BJ (cell line): ENCODE measurements around the gene TNFRSF6B. TPM values are rescaled to one million over a fixed set of nuclear protein-coding genes. Genes with fewer than 3 reads are reported as not detected.

Source experiments
- CTCF ChIA-PET: fragments of 350-600 bp; formaldehyde crosslinking; extraction: SDS; loops from one replicate; lab custom pipeline; 2021; ENCODE audit warnings: antibody characterized with exemption, inconsistent platforms; lab: Yijun Ruan, JAX
- POLR2A ChIA-PET: fragments of 300-600 bp; sonication (Branson Sonifier 250); formaldehyde crosslinking; extraction: SDS; loops from one replicate; lab custom pipeline; 2021; ENCODE audit warnings: antibody characterized with exemption; lab: Charles Lee
- DNase-seq: peaks from one replicate; pipeline ENCODE4 v3.0.0-alpha.2; 2011; ENCODE audit warnings: low read depth
- H3K27me3 ChIP-seq: 2 replicates; pipeline ENCODE4 v1.6.0; 2011; ENCODE audit warnings: low read length; ENCODE audit not compliant: control insufficient read depth, insufficient read depth
- H3K36me3 ChIP-seq: 2 replicates; pipeline ENCODE4 v1.5.1; 2011; ENCODE audit warnings: low read length; ENCODE audit not compliant: control insufficient read depth, insufficient read depth
- H3K4me3 ChIP-seq: 2 replicates; pipeline ENCODE4 v1.5.1; 2011; ENCODE audit warnings: low read depth, mild to moderate bottlenecking, control low read depth, low read length
- polyA plus RNA-seq: library from polyadenylated mRNA; depleted of rRNA; stranded (reverse); fragments of >200 nt; gene quantifications from 2 replicates; pipeline ENCODE4 v1.2.3, GENCODE V29; 2011
- TF ChIP-seq, protein P1 (sequence below): IDR thresholded peaks from 2 replicates; pipeline ENCODE4 v1.5.1; 2011; ENCODE audit warnings: low read depth, mild to moderate bottlenecking, control low read depth, inconsistent platforms, low read length, moderate library complexity; ENCODE audit not compliant: insufficient read depth

Gene TNFRSF6B
- polyA plus RNA-seq, 1 experiment: 3.2 TPM

DNA sequence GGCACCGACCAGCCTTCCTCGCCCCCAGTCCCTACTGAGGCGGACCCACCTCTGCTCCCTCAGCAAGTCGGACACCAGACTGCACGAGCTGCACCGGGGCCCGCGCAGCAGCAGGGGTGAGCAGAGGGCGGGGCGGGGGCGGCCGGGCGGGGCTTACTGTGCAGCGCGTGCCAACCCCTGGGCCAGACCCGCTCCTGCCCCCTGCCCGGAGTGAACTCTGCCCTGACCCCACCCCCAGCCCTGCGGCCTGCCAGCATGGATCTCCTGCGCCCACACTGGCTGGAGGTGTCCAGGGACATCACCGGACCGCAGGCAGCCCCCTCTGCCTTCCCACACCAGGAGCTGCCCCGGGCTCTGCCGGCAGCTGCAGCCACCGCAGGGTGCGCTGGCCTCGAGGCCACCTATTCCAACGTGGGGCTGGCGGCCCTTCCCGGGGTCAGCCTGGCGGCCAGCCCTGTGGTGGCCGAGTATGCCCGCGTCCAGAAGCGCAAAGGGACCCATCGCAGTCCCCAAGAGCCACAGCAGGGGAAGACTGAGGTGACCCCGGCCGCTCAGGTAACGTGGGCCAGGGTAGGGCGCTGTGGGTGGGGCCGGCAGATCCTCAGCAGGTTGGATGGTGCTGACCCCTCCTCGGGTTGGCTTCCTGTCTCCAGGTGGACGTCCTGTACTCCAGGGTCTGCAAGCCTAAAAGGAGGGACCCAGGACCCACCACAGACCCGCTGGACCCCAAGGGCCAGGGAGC lies 41.7 kb downstream of the TNFRSF6B start:
- ChIA-PET CTCF (no interaction called here), POLR2A (no interaction called here)
- TF ChIP-seq, protein P1, sequence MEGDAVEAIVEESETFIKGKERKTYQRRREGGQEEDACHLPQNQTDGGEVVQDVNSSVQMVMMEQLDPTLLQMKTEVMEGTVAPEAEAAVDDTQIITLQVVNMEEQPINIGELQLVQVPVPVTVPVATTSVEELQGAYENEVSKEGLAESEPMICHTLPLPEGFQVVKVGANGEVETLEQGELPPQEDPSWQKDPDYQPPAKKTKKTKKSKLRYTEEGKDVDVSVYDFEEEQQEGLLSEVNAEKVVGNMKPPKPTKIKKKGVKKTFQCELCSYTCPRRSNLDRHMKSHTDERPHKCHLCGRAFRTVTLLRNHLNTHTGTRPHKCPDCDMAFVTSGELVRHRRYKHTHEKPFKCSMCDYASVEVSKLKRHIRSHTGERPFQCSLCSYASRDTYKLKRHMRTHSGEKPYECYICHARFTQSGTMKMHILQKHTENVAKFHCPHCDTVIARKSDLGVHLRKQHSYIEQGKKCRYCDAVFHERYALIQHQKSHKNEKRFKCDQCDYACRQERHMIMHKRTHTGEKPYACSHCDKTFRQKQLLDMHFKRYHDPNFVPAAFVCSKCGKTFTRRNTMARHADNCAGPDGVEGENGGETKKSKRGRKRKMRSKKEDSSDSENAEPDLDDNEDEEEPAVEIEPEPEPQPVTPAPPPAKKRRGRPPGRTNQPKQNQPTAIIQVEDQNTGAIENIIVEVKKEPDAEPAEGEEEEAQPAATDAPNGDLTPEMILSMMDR: no peak
- no peak for DNase-seq
- Histone ChIP-seq H3K4me3 (no peak overlapping the region), H3K36me3 (peaks cover 26% of the 10 kb centered on the region), H3K27me3 (no peaks in the 10 kb centered on the region)

DNA sequence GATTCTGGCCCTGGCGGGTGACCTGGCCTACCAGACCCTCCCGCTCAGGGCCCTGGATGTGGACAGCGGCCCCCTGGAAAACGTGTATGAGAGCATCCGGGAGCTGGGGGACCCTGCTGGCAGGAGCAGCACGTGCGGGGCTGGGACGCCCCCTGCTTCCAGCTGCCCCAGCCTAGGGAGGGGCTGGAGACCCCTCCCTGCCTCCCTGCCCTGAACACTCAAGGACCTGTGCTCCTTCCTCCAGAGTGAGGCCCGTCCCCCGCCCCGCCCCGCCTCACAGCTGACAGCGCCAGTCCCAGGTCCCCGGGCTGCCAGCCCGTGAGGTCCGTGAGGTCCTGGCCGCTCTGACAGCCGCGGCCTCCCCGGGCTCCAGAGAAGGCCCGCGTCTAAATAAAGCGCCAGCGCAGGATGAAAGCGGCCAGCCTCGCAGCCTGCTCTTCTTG lies 42.3 kb downstream of the TNFRSF6B start:
- Histone ChIP-seq H3K27me3 (no peaks in the 10 kb centered on the region), H3K36me3 (peaks cover 26% of the 10 kb centered on the region), H3K4me3 (no peak overlapping the region; the same call in 1 of the 2 replicates)
- TF ChIP-seq, protein P1: no peak
- ChIA-PET CTCF (interaction anchor here (1.0 kb wide), 1 partner anchor 37 kb away, joined by 4 read pairs; no protein-coding TSS in a partner anchor), POLR2A (interaction anchor here (0.5 to 0.6 kb wide), 2 partner anchors 11 to 17 kb away, joined by 3 to 9 read pairs; no protein-coding TSS in a partner anchor)
- no peak for DNase-seq

DNA sequence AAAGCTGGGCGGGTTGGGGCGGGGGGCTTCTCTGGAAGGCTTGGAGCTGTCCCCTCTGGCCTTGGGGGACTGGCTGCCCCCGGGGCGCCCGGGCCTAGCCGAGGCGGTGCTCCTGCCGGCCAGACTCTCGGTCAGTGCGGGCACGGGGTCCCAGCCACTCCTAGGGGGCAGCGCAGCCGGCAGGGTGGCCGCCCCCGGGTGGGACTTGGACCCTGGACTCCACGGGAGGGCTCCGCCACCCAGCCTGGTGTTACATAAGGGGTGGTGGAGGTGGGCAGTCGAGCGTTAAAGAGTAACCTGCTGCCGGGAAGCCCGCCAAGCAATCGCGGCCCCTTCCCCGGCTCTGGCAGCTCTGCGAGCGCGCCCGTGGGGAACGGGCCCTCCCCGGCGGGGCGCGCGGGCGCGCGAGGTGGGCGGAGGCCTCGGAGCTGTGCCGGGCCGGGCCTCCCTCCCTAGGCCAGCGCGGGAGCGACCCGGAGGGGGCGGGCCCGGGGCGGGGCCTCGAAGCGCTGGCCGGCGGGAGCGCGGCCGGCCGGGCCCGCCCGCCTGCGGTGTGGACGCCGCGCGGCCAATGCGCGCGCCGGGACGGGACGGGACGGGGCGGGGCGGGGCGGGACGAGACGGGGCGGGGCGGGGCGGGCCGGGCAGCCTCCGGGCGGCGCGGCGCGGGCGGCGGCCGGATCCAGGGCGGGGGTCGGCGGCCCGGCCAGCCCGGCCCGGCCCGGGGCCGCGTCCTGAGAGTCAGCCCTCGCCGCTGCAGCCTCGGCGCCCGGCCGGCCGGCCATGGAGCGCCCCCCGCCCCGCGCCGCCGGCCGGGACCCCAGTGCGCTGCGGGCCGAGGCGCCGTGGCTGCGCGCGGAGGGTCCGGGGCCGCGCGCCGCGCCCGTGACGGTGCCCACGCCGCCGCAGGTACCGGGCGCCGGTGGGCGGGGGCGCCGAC lies 42.9 kb downstream of the TNFRSF6B start, which contains the start of gene SLC2A4RG:
SLC2A4RG (plus strand) TSS at position 647 of the 940 bp plus-strand sequence; CDS start at position 784, 137 bp downstream.
- CTCF ChIA-PET: interaction anchor here (1.0 kb wide), 1 partner anchor 36 kb away, joined by 4 read pairs; no protein-coding TSS in a partner anchor

DNA sequence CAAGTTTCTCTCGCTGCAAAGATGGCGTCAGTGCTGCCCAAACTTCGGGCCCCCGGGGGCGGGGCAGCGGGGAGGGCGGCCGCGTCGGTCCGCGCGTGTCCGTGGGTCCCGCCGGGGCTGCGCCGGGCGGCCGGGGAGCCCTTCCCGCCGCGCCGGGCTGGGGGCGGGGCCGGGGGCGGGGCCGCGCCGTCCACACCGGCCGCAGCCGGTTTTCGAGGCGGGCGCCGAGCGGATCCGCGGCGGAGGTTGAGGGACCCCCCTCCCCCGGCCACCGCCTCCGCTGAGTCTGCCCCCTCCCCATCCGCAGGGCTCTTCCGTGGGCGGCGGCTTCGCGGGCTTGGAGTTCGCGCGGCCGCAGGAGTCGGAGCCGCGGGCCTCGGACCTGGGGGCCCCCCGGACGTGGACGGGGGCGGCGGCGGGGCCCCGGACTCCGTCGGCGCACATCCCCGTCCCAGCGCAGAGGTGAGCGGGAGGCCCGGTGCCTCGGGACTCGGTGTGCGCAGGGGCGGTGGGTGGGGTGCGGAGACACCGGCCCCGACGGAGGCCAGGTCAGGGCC lies 43.7 kb downstream of the TNFRSF6B start:
- peaks cover 17% of the 10 kb centered on the region for H3K36me3 ChIP-seq
- CTCF ChIA-PET: interaction anchor here (1.3 to 1.6 kb wide), 3 partner anchors 47 to 297 kb away, joined by 4 to 6 read pairs (median 5); partner anchors contain the start of gene TPD52L2
- TF ChIP-seq, protein P1: no peak
- peak overlapping the region; percentile 74 for H3K4me3 ChIP-seq
- no peak for DNase-seq
- POLR2A ChIA-PET: no interaction called here
- H3K27me3 ChIP-seq: no peaks in the 10 kb centered on the region

More for the DNA sequence above, 42.9 kb downstream of the TNFRSF6B start, which contains the start of gene SLC2A4RG:
- Histone ChIP-seq H3K36me3 (peaks cover 20% of the 10 kb centered on the region), H3K27me3 (no peaks in the 10 kb centered on the region), H3K4me3 (peak within 1 kb of the TSS; percentile 74)
- TF ChIP-seq, protein P1: no peak
- POLR2A ChIA-PET: interaction anchor here (0.5 to 0.6 kb wide), 2 partner anchors 12 to 18 kb away, joined by 3 to 9 read pairs; no protein-coding TSS in a partner anchor
- no peak for DNase-seq
